ENCODE measurements around the gene STAC3.

STAC3 gene

DNA sequence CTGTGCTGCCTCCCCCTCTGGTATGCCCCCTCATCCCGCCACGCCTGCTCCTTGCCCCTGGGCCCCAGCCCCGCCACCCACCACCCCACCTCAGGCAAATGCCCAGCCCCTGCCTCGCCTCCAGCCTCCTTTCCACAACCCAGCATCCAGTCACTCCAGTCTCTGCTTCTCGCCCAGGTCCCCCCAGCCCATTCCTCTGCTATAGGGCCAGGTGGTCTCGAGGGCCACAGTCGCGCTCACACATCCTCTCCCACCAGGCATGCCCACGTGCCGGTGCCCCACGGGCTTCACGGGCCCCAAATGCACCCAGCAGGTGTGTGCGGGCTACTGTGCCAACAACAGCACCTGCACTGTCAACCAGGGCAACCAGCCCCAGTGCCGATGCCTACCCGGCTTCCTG is 40.5 kb downstream of the STAC3 start:
- DNase-seq (ENCODE audit: low read depth), result no peak

DNA sequence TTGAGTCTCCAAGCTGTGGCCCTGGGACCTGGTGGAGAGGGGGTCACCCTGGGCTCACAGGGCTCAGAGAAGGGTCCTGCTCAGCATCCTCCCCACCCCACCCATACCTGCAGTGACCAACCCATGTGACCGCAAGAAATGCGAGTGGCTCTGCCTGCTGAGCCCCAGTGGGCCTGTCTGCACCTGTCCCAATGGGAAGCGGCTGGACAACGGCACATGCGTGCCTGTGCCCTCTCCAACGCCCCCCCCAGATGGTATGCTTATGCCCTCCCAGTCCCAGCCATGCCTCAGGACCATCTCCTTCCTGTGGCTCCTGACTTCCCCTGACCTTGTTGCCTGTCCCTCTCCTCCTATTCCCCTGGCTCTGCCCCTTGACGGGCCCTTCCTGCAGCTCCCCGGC is 41.1 kb downstream of the STAC3 start:
- DNase-seq (ENCODE audit: low read depth), result no peak

DNA sequence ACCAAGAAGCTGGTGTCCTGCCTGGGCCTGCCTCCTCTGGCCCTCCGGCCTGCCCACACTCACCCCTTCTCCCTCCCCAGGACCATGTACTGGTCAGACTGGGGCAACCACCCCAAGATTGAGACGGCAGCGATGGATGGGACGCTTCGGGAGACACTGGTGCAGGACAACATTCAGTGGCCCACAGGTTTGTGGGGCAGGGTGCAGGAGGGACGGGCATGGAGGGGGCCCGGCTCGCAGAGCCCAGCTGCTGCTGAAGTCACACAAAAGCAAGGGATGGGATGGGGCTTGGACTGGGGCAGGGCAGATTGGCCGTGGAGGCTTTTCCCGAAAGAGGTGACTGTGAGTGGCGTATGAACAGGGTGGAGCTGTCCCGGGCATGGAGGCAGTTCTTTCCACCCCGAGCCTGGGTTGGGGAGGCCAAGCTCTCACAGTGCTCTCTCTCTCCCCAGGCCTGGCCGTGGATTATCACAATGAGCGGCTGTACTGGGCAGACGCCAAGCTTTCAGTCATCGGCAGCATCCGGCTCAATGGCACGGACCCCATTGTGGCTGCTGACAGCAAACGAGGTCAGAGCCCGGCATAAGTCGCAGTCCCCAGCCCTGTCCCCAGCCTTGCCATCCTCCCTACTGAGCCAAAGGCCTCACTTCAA is 42.2 kb downstream of the STAC3 start:
- DNase-seq (ENCODE audit: low read depth), result no peak

DNA sequence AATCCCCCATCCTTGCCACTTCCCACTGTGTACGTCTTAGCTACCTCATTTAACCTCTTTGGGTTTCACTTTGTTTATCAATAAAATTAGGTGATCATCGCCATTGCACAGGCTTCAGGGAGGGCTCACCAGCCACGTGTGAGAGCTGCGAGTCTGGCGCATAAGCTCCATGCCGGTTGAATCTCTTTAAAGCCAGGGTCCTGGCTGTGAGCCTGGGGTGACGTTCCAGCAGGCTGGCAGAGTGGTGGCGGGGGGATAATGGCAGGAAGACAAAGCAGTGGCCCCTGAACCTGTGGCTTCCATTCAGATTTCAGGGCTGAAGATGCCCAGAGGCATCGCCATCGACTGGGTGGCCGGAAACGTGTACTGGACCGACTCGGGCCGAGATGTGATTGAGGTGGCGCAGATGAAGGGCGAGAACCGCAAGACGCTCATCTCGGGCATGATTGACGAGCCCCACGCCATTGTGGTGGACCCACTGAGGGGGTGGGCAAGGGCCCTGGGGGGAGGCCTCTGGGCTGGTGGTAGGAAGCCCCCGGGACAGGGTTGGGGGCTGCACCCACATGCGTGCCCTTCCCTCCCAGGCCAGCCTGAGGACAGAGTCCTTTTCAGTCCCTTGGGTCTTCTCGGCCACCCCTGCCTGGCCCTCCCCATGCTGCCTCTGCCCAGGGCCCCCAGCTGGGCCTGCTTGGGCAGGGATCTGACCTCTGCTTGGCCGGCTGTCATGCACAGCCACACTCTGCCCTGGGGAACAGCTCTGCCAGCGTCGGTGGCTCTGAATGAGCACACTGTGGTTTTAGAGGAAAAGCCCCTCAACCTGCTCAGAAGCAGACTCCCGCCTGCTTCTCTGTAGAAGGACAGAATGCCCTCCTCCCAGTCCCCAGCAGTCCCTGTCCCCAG is 43.0 kb downstream of the STAC3 start:
- DNase-seq (ENCODE audit: low read depth), result no peak

DNA sequence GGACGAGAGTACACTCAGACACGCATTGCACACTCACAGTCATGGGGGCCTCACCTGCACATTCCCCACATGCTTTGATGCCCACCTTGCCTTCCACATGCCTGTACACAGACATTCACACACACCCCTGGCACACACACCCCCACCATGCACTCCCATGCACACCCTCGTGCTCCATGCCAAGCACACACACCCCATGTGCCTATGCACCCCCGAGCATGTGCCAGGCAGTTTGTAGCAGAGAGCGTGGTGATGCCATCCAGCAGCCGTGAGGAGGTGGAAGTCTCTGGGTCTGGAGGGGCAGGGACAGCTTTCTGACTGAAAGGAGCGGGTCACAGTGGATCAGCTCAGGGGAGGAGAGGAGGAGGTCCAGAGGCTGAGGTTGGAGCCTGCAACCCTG is 45.1 kb downstream of the STAC3 start:
- DNase-seq (ENCODE audit: low read depth), result no peak

DNA sequence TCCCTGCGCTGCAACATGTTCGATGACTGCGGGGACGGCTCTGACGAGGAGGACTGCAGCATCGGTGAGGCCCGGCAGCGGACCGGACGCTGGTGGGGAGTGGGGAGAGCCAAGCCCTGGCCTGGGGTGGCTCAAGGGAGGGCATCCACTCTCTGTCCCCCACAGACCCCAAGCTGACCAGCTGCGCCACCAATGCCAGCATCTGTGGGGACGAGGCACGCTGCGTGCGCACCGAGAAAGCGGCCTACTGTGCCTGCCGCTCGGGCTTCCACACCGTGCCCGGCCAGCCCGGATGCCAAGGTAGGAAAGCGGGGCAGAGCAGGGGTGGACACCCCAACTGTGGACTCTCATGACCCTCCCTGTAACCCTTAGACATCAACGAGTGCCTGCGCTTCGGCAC is 45.8 kb downstream of the STAC3 start:
- DNase-seq (ENCODE audit: low read depth), result no peak

DNA sequence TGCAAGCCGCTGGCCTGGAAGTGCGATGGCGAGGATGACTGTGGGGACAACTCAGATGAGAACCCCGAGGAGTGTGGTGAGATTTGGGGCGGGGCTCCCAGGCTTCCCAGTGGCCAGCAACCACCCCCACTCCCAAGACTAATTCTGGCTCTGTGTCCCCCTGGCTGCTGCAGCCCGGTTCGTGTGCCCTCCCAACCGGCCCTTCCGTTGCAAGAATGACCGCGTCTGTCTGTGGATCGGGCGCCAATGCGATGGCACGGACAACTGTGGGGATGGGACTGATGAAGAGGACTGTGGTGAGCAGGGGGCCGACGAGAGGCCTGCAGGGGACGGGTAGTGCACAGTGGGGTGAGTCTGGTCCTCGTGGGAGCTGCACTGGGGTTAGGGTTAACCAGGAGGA is 46.5 kb downstream of the STAC3 start:
- no peak for DNase-seq (ENCODE audit: low read depth)

DNA sequence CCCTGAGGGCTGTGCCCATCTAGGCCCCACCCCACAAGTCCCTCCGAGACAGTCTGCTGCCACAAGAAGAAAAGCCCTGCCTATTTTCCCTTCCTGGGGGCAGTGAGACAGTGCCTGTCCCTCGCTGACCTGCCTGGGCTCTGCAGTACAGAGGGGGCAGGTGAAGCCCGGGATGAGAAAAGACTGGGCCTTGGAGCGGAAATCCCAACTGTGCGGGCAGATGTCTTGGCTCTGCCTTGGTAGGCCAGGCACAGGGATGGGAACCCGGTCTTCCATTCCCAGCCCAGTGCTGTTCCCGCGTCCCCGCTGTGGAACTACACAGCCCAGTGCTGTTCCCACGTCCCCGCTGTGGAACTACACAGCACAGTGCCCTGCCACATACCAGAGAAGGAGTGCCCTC is 47.2 kb downstream of the STAC3 start:
- DNase-seq (ENCODE audit: low read depth), result no peak

DNA sequence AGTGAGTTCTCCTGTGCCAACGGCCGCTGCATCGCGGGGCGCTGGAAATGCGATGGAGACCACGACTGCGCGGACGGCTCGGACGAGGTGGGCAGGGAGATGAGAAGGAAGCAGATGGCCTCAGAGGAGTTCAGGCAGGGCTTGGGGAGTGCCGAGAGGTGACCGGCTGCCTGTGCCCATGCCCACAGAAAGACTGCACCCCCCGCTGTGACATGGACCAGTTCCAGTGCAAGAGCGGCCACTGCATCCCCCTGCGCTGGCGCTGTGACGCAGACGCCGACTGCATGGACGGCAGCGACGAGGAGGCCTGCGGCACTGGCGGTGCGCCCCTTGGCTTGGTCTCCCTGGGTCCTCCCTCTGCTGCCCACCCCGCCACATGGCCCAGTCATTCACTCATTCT is 47.8 kb downstream of the STAC3 start:
- no peak for DNase-seq (ENCODE audit: low read depth)

DNA sequence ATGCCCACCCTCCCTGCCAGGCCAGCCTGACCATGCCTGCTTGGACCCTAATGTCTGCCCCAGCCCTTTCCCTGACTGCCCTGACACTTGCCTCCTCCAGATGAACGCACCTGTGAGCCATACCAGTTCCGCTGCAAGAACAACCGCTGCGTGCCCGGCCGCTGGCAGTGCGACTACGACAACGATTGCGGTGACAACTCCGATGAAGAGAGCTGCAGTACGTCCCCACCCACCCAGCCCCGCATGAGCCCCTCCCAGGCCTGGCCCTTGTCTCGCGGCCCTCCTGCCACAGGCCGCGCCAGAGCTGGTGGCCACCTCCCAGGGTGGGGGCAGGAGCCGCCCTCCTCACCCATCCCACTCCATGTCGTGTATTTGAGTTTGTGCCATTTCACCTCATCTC is 48.7 kb downstream of the STAC3 start:
- no peak for DNase-seq (ENCODE audit: low read depth)

DNA sequence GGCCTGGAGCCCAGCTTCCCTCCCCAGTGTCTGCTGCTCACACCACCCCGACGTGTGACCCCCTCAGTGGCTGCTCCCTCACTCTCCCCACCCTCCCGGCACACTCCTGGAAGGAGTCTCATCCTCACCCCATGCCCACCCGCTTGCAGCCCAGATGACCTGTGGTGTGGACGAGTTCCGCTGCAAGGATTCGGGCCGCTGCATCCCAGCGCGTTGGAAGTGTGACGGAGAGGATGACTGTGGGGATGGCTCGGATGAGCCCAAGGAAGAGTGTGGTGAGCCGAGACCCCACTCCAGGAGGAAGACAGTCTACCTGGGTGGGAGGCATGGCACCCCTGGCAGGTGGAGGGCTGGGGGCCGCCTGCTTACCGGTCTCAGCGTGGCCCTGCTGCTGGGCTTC is 49.4 kb downstream of the STAC3 start:
- no peak for DNase-seq (ENCODE audit: low read depth)

DNA sequence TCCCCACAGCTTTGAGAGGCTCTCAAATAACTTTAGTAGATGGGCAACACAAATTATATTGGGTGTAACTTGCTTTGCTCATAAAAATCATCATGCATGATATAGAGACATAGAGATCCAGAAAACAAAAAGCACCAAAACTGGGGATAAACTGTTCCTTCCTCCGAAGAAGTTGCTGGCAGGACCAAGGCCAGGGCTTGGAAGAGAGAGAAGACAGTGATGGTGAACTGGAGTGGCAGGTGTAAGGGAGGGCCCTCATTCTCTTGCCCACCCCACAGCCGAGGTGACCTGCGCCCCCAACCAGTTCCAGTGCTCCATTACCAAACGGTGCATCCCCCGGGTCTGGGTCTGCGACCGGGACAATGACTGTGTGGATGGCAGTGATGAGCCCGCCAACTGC is 49.8 kb downstream of the STAC3 start:
- DNase-seq (ENCODE audit: low read depth), result no peak

DNA sequence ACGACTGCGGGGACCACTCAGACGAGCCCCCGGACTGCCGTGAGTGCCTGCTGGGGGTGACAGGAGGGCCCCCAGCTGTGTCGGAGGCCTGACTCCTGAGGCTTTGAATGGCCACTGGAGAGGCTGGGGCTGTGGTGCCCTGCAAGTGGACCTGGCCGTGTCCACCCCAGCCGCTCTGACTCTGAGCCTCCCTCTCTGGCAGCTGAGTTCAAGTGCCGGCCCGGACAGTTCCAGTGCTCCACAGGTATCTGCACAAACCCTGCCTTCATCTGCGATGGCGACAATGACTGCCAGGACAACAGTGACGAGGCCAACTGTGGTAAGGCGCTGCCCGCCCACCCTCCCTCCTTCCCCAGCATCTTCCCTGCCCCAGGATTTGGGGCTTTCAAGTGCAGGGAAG is 50.5 kb downstream of the STAC3 start:
- no peak for DNase-seq (ENCODE audit: low read depth)

DNA sequence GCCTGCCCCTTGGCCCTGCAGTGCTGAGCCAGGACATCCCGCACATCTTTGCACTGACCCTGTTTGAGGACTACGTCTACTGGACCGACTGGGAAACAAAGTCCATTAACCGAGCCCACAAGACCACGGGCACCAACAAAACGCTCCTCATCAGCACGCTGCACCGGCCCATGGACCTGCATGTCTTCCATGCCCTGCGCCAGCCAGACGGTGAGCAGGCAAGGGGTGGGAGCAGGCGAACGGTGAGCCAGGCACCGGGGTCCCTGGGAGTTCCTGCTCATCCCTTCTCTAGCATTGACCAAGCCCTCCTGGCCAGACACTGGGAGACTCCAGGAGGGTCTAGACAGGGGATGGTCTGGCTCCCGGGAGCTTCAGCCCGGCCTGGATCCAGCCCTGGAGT is 51.8 kb downstream of the STAC3 start:
- DNase-seq (ENCODE audit: low read depth), result no peak

DNA sequence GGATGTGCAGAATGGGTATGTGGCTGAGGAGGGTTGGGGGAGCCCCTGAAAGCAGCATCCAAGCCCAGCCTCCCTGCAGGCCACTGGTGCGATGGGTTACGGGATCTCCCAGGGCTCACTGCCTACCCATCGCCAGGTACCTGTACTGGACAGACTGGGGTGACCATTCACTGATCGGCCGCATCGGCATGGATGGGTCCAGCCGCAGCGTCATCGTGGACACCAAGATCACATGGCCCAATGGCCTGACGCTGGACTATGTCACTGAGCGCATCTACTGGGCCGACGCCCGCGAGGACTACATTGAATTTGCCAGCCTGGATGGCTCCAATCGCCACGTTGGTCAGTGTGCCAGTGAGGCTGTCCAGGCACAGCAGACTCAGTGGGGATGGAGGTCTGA is 52.7 kb downstream of the STAC3 start:
- no peak for DNase-seq (ENCODE audit: low read depth)

DNA sequence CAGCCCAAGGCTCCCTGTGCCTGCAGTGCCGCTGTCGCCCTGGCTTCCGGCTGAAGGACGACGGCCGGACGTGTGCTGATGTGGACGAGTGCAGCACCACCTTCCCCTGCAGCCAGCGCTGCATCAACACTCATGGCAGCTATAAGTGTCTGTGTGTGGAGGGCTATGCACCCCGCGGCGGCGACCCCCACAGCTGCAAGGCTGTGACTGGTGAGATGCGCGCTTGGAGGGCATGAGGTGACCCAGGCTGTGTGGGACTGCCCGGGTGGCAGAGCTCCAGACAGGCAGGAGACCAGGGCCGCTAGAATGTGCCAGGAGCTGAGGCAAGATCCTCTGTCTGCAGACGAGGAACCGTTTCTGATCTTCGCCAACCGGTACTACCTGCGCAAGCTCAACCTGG is 54.0 kb downstream of the STAC3 start:
- no peak for DNase-seq (ENCODE audit: low read depth)

DNA sequence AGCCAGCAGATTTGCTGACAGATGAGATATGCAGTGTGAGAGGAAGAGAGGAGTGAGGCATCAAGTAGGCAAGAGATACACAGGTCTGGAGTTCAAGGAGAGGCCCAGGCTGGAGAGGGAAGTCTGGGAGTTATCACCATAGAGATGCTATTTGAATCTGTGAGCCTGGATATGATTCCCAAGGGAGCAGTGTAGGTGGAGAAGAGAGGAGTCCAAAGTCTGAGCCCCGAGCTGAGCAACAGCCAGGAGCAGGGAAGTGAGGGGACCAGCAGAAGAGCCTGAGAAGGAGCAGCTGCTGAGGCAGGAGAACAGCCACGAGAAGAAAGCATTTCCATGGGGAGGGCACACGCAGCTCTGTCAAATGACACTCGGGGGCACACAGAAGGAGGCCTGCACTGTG is 54.5 kb downstream of the STAC3 start:
- no peak for DNase-seq (ENCODE audit: low read depth)

DNA sequence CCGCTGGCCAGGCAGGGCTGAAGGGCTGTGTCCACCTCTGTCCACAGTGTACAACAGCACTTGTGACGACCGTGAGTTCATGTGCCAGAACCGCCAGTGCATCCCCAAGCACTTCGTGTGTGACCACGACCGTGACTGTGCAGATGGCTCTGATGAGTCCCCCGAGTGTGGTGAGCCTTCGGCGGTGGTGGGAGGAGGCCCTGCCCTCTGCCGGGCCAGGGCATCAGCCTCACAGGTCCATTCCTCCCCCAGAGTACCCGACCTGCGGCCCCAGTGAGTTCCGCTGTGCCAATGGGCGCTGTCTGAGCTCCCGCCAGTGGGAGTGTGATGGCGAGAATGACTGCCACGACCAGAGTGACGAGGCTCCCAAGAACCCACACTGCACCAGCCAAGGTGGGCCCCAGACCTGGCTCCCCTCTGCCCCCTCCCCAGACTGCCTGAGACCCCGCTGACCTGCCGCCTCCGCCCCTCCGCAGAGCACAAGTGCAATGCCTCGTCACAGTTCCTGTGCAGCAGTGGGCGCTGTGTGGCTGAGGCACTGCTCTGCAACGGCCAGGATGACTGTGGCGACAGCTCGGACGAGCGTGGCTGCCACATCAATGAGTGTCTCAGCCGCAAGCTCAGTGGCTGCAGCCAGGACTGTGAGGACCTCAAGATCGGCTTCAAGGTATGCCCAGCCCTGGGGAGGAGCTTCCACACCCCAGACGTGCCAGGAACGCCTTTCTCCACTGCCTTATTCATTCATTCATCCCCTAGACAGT is 55.2 kb downstream of the STAC3 start:
- no peak for DNase-seq (ENCODE audit: low read depth)

DNA sequence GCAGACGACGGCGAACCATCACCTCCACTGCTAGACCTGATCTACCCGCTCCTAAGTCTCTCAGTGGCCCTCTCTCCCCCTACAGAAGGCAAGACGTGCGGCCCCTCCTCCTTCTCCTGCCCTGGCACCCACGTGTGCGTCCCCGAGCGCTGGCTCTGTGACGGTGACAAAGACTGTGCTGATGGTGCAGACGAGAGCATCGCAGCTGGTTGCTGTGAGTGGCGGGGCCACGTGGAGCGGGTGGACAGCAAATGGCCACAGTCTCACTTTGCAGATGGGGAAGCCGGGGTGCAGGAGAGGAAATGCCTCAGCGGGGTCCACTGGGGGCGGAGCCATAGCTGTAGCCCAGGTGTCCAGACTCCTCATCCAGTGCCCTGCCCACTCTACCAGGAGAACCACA is 55.8 kb downstream of the STAC3 start:
- no peak for DNase-seq (ENCODE audit: low read depth)

DNA sequence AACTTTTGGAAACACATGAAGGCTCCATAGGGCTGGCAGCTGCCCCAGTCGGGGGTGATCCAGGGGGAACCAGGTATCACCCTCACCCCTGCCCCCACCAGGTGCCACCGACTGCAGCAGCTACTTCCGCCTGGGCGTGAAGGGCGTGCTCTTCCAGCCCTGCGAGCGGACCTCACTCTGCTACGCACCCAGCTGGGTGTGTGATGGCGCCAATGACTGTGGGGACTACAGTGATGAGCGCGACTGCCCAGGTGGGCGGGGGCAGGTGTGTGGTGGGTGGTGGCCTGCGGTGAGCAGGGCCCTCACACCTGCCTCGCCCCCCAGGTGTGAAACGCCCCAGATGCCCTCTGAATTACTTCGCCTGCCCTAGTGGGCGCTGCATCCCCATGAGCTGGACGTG is 56.7 kb downstream of the STAC3 start:
- no peak for DNase-seq (ENCODE audit: low read depth)

DNA sequence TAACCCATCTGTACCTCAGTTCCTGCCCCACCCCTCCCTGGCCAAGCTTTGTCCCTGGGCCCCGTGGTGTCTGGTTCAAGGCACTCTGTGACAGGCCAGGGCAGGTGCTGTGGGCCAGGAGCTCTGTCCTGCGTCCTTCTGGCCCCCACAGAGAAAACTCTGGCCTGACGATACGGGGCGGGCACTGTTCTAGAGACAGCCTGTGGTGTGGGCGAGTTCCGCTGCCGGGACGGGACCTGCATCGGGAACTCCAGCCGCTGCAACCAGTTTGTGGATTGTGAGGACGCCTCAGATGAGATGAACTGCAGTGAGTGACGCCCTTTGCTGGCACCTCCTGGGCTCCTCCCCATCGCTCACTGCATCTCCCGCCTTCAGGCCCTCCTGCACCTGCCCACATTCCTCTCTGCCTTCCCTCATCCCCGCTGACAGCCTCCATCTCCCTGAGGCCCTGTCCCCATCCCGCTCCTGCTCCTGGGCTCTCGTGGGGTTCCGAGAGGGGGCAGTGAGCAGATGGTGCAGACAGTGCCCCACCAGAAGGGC is 57.2 kb downstream of the STAC3 start:
- DNase-seq (ENCODE audit: low read depth), result no peak

All from activated T-helper 1 cell treated with Interleukin-2 at 50 U/mL for 16 hours (primary cell).